HL-60/S4 (cell line): Measurements from ENCODE around the gene GREM2.

Experiments
- in situ Hi-C: fragments of 300-500 bp; cut with MboI; formaldehyde crosslinking; loops from 2 replicates; pipeline ENCODE4 v1.14.3; 2022; ENCODE audit warnings: low sequenced_read_pairs

GREM2 gene

GRCh38 chr1:240462766-240463395, 149.1 kb downstream of the GREM2 start:
- in situ Hi-C loops, result no loop called here

- in situ Hi-C loops, result no loop called here
These were observed 149.7 kb downstream of the GREM2 start for GRCh38 chr1:240462277-240462676.

- in situ Hi-C loops, result no loop called here
These were observed 154.8 kb downstream of the GREM2 start for GRCh38 chr1:240457203-240457602.

- in situ Hi-C loops, result no loop called here
These were observed 156.6 kb downstream of the GREM2 start for GRCh38 chr1:240455228-240455821.

- in situ Hi-C loops, result no loop called here
These were observed 166.6 kb downstream of the GREM2 start for GRCh38 chr1:240445369-240445768.

DNA sequence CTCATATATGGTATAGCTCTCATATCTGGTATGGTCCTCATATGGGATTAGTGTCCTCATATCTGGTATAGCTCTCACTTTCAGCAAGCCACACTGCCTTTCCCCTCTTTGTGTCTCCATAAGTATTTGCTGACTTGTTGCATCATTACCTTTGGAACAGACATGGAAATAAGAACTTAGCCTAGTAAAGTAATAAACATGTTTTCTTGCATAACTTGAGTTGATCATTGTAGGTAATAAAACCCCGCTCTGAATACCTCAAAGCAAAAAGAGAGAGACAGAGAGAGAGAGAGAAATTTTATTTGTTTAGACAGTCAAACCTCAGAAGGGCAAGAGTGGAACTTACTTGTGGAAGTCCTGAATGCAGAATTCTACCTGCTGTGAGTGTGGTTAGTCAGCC, 170.3 kb downstream of the GREM2 start:
- in situ Hi-C loops, result no loop called here
